Measurements from ENCODE around the gene KRTAP13-2.

Gene KRTAP13-2

GRCh38 chr21:30326390-30326789 is 45.7 kb downstream of the KRTAP13-2 start:
- no peak for DNase-seq (ENCODE audit: low read depth in 2 of 2)
